Heart right ventricle (tissue), 16 donors: Measurements from ENCODE around the gene UQCRQ. TPM values are rescaled to one million over a fixed set of nuclear protein-coding genes. Genes with fewer than 3 reads are reported as not detected.

ENCODE experiments used
- ATAC-seq, 8 donors: fragments of 200-7000 bp; cut with Tn5 transposase; one replicate each; pipeline ENCODE4 v1.9.1; 2020; ENCODE audit warnings: mild to moderate bottlenecking in 8 of 8, moderate library complexity in 8 of 8, moderate number of reproducible peaks in 1 of 8
- DNase-seq, 2 donors: peaks; one replicate each; pipeline ENCODE4 v3.0.0-alpha.2; 2020
- H3K27ac ChIP-seq, 10 donors: fragments of 200-600 bp; sonication (generic) in 2 of 10; one replicate each; pipeline versions ENCODE4 v1.5.0 to v1.8.0; 2020 to 2022; ENCODE audit warnings: mild to moderate bottlenecking in 3 of 10
- H3K27me3 ChIP-seq, 7 donors: fragments of 200-600 bp; one replicate each; pipeline ENCODE4 v1.8.0; 2021 to 2022; ENCODE audit warnings: mild to moderate bottlenecking in 2 of 7
- H3K36me3 ChIP-seq, 9 donors: fragments of 200-600 bp; sonication (generic) in 1 of 9; one replicate each; pipeline versions ENCODE4 v1.5.0 to v1.8.0; 2020 to 2022; ENCODE audit warnings: mild to moderate bottlenecking in 2 of 9
- H3K4me1 ChIP-seq, 9 donors: fragments of 200-600 bp; sonication (generic) in 1 of 9; one replicate each; pipeline versions ENCODE4 v1.5.0 to v1.8.0; 2020 to 2022; ENCODE audit warnings: mild to moderate bottlenecking in 4 of 9
- H3K4me3 ChIP-seq, 10 donors: fragments of 200-600 bp; sonication (generic) in 2 of 10; one replicate each; pipeline versions ENCODE4 v1.5.0 to v1.8.0; 2020 to 2022; ENCODE audit warnings: mild to moderate bottlenecking in 7 of 10, moderate library complexity in 2 of 10
- H3K9me3 ChIP-seq, 11 donors: fragments of 200-600 bp in 10 of 11; sonication (generic) in 2 of 11; one replicate each; pipeline versions ENCODE4 v1.5.0 to v1.8.0; 2013 to 2022; ENCODE audit warnings: mild to moderate bottlenecking in 2 of 11, control low read depth in 1 of 11, moderate library complexity in 1 of 11
- CTCF ChIP-seq, 9 donors: fragments of 200-600 bp; sonication (generic) in 2 of 9; IDR thresholded peaks; one replicate each; pipeline versions ENCODE4 v1.5.0 to v1.8.0; 2021 to 2022; ENCODE audit warnings: antibody characterized with exemption in 9 of 9, mild to moderate bottlenecking in 5 of 9, moderate library complexity in 1 of 9
- WGBS, 2 donors: extraction: QIAGEN DNeasy Blood & Tissue Kit; methylation state at CpG; one replicate each; pipeline ENCODE4 v1.1.7; 2013; ENCODE audit warnings: inconsistent platforms in 1 of 2; 5-methylcytosine and 5-hydroxymethylcytosine counted together
- intact Hi-C, 10 donors: fragments of 100-400 bp; cut with DNase I; formaldehyde crosslinking; loops; one replicate each; pipeline versions ENCODE4 v1.11.1 to v1.14.2; 2022
- polyA plus RNA-seq, 2 donors: library from polyadenylated mRNA; stranded (reverse); fragments of 200-250 nt; gene quantifications; one replicate each; pipeline ENCODE4 v1.2.3, GENCODE V29; 2013
- total RNA-seq, 10 donors: library from RNA; stranded (reverse); fragmentation: NEBNext Ultra II Directional in 3 of 10; extraction: Animal tissue kit (Norgen Biotek cat#: 25700) in 3 of 10; gene quantifications; one replicate each; pipeline versions ENCODE4 v1.2.1 to v1.2.4, GENCODE V29; 2021 to 2023
- donor health status: Arrhythmogenic right ventricular cardiomyopathy.
- donor health status: ischemic (EF 13 %, LVEDD 7.1; RV severe dilation, severe dysfunction).
- donor health status: healthy with polysubstance abuse.
- donor health status: DM: no; HTN: yes; CAD: no.
- donor health status: DM: no; HTN: no; CAD: no.
- donor health status: ischemic (EF 25% LVEDD 6.9; RV normal size, moderate dysfunction).
- donor health status: ischemic (EF 25% LVEDD 5.7; RV mildly dilated, moderate dysfunction).
- donor health status: healthy.
- donor health status: DM: yes; HTN: yes; CAD: no.
- donor health status: Ischemic cardiomyopathy.
- donor health status: ischemic (EF 35%, LVEDD 5.7; RV mildly dilated, moderate dysfunction).
- donor health status: nonischemic (EF 11% LVEDD 7.7; RV severe dilation, severe dysfunction).
- donor health status: DM: yes; HTN: yes; CAD: no.
- donor health status: PGD.
- donor health status: ischemic (EF 29% LVEDD 5.4; RV normal size, mild dysfunction).
- donor health status: nonischemic (EF 23%, LVEDD 6.1; RV moderate dilation, normal function).

The UQCRQ gene
- total and polyA plus RNA-seq, 12 donors = 824 to 1,962 (median 1,664) TPM

- DNase-seq = no peak
- Histone ChIP-seq H3K36me3 (no peaks in the 10 kb centered on the region), H3K27ac (peak overlapping the region in 7 of 10 donors; percentile 50 to 78 (median 64)), H3K9me3 (no peaks in the 10 kb centered on the region), H3K4me1 (peaks cover 0 to 27% (median 7%) of the 10 kb centered on the region in 9 donors), H3K4me3 (no peak overlapping the region), H3K27me3 (no peaks in the 10 kb centered on the region)
- no peak for ATAC-seq
- WGBS, 2 donors = 77 to 82% methylated on average over 3 of the region's 3 CpGs
- no peak for TF ChIP-seq CTCF (IDR thresholded peaks at IDR 0.05)
- intact Hi-C loops = loop anchor here in 1 of 10 donors (10.0 kb wide), 1 partner anchor 206 kb away; no protein-coding TSS in a partner anchor
These were observed 27.7 kb upstream of the UQCRQ start for GRCh38 chr5:132838516-132839282.

GRCh38 chr5:132839426-132840301, 26.8 kb upstream of the UQCRQ start:
- no peak for DNase-seq
- ATAC-seq = peak in 5 of 8 donors; percentile 31 to 65 (median 58)
- intact Hi-C loops = loop anchor here in 1 of 10 donors (10.0 kb wide), 1 partner anchor 205 kb away; no protein-coding TSS in a partner anchor
- peaks cover 0 to 27% (median 7%) of the 10 kb centered on the region in 9 donors for H3K4me1 ChIP-seq
- no peak for TF ChIP-seq CTCF (IDR thresholded peaks at IDR 0.05)
- no peaks in the 10 kb centered on the region for H3K27me3 ChIP-seq
- WGBS, 2 donors = 77 to 88% methylated on average over 8 of the region's 8 CpGs
- no peaks in the 10 kb centered on the region for H3K36me3 ChIP-seq
- H3K4me3 ChIP-seq = no peak overlapping the region
- no peaks in the 10 kb centered on the region for H3K9me3 ChIP-seq
- H3K27ac ChIP-seq = peak overlapping the region in 9 of 10 donors; percentile 18 to 78 (median 58)

- Histone ChIP-seq H3K27ac (peak overlapping the region in 9 of 10 donors; percentile 18 to 78 (median 58)), H3K4me1 (peaks cover 0 to 27% (median 7%) of the 10 kb centered on the region in 9 donors), H3K9me3 (no peaks in the 10 kb centered on the region), H3K36me3 (no peaks in the 10 kb centered on the region), H3K4me3 (no peak overlapping the region), H3K27me3 (no peaks in the 10 kb centered on the region)
- peak in 2 of 8 donors; percentile 13 to 14 for ATAC-seq
- 67 to 73% methylated on average over 3 of the region's 3 CpGs for WGBS, 2 donors
- intact Hi-C loops = no loop called here
- DNase-seq = no peak
- TF ChIP-seq CTCF (IDR thresholded peaks at IDR 0.05) = no peak
These were observed 26.1 kb upstream of the UQCRQ start for GRCh38 chr5:132840313-132840712.

- intact Hi-C loops = no loop called here
- ATAC-seq = no peak
- 77 to 79% methylated on average over 1 of the region's 1 CpG for WGBS, 2 donors
These were observed 25.5 kb upstream of the UQCRQ start for GRCh38 chr5:132840896-132841295.

More at GRCh38 chr5:132840896-132841295, 25.5 kb upstream of the UQCRQ start:
- no peak for DNase-seq
- Histone ChIP-seq H3K9me3 (no peaks in the 10 kb centered on the region), H3K36me3 (no peaks in the 10 kb centered on the region), H3K27me3 (no peaks in the 10 kb centered on the region), H3K27ac (peak overlapping the region in 6 of 10 donors; percentile 50 to 78 (median 61)), H3K4me3 (no peak overlapping the region), H3K4me1 (peaks cover 0 to 27% (median 7%) of the 10 kb centered on the region in 9 donors)
- TF ChIP-seq CTCF (IDR thresholded peaks at IDR 0.05) = no peak
